Loucy (cell line): ENCODE measurements around the gene OSCAR.
"Not testable (repeated sequence)": the region's sequence is repeated elsewhere in the genome, so short reads cannot be mapped to it uniquely, and the experiment has no call there.

Source experiments
- H2AFZ ChIP-seq: fragments of 200-600 bp; sonication (generic); 2 replicates; pipeline ENCODE4 v1.6.0; 2016; ENCODE audit warnings: antibody characterized with exemption, mild to moderate bottlenecking, low read length, moderate library complexity
- H3F3A ChIP-seq: fragments of 200-600 bp; 2 replicates; pipeline ENCODE4 v1.6.0; 2016; ENCODE audit warnings: antibody characterized with exemption, low read depth, mild to moderate bottlenecking
- H3K27me3 ChIP-seq: fragments of 200-600 bp; sonication (generic); 2 replicates; pipeline ENCODE4 v1.6.1; 2014; ENCODE audit warnings: low read length, mild to moderate bottlenecking; ENCODE audit not compliant: insufficient read depth, poor library complexity, severe bottlenecking
- H3K36me3 ChIP-seq: fragments of 200-600 bp; sonication (generic); 2 replicates; pipeline ENCODE4 v1.6.1; 2016; ENCODE audit warnings: low read length; ENCODE audit not compliant: insufficient read depth
- H3K4me1 ChIP-seq: fragments of 200-600 bp; sonication (generic); 2 replicates; pipeline ENCODE4 v1.5.1; 2014; ENCODE audit warnings: low read length, mild to moderate bottlenecking; ENCODE audit not compliant: insufficient read depth, poor library complexity, severe bottlenecking
- H3K4me2 ChIP-seq: fragments of 200-600 bp; sonication (generic); 2 replicates; pipeline ENCODE4 v1.6.0; 2014; ENCODE audit warnings: antibody characterized with exemption, low read length, low read depth, mild to moderate bottlenecking; ENCODE audit not compliant: poor library complexity, severe bottlenecking
- H3K4me3 ChIP-seq: fragments of 200-600 bp; sonication (generic); 2 replicates; pipeline ENCODE4 v1.5.1; 2014; ENCODE audit warnings: low read length, mild to moderate bottlenecking, mixed read lengths; ENCODE audit not compliant: poor library complexity, severe bottlenecking
- H3K79me2 ChIP-seq: fragments of 200-600 bp; sonication (generic); 2 replicates; pipeline ENCODE4 v1.6.1; 2014; ENCODE audit warnings: low read length; ENCODE audit not compliant: insufficient read depth
- H3K9ac ChIP-seq: fragments of 200-600 bp; sonication (generic); 2 replicates; pipeline ENCODE4 v1.6.0; 2014; ENCODE audit warnings: mild to moderate bottlenecking, low read depth, low read length, moderate library complexity; ENCODE audit not compliant: poor library complexity, severe bottlenecking
- H3K9me2 ChIP-seq: fragments of 200-600 bp; sonication (generic); replicated peaks from 2 replicates; pipeline ENCODE4 v1.6.1; 2016; ENCODE audit warnings: low read depth, low read length, mixed read lengths
- H3K9me3 ChIP-seq: fragments of 200-600 bp; sonication (generic); 2 replicates; pipeline ENCODE4 v1.6.1; 2014; ENCODE audit warnings: mild to moderate bottlenecking, antibody characterized with exemption, low read length, low read depth; ENCODE audit not compliant: insufficient read depth
- H4K20me1 ChIP-seq: fragments of 200-600 bp; sonication (generic); 2 replicates; pipeline ENCODE4 v1.6.0; 2014; ENCODE audit warnings: antibody characterized with exemption, low read length, mild to moderate bottlenecking; ENCODE audit not compliant: insufficient read depth, poor library complexity, severe bottlenecking
- EZH2phosphoT487 ChIP-seq: fragments of 200-600 bp; IDR thresholded peaks from 2 replicates; pipeline ENCODE4 v1.6.1; 2018; ENCODE audit warnings: antibody characterized with exemption, mild to moderate bottlenecking, moderate library complexity, borderline replicate concordance
- TF ChIP-seq, protein P1 (sequence below): fragments of 200-600 bp; sonication (generic); conservative IDR thresholded peaks from 2 replicates; pipeline ENCODE4 v1.5.1; 2014; ENCODE audit warnings: mild to moderate bottlenecking, antibody characterized with exemption, low read length

Gene OSCAR

DNA sequence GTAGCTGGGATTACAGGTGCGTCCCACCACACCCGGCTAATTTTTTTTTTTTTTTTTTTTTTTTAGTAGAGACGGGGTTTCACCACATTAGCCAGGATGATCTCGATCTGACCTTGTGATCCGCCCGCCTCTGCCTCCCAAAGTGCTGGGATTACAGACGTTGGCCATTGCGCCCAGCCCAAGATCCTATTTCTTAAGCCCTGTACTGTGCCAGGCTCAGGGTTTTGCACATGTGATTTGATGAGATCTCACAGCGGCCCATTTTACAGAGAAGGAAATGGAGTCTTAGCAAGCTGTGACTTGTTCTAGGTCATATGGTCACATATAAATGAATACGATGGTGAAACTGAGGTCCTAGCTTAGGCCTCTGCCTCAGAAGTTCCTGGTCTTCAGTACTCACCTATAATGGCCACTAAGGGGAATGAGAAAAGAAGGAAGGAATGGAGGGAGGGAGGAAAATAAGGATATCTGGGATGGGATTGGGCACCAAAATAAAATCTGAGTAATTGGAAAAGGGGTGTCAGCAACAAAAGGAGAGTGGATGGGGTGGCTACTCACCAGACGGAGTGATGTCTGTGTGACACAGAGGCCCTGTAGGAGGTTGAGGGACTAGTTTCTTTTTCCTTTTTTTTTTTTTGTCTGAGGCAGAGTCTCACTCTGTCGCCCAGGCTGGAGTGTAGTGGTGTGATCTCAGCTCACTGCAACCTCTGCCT, 1.3 kb downstream of the OSCAR start:
- H3K79me2 ChIP-seq: peaks cover 16% of the 10 kb centered on the region
- H3K9me2 ChIP-seq: no peaks in the 10 kb centered on the region
- no peaks in the 10 kb centered on the region for H3K36me3 ChIP-seq
- H3K4me3 ChIP-seq: no peak overlapping the region
- TF ChIP-seq, protein P1, sequence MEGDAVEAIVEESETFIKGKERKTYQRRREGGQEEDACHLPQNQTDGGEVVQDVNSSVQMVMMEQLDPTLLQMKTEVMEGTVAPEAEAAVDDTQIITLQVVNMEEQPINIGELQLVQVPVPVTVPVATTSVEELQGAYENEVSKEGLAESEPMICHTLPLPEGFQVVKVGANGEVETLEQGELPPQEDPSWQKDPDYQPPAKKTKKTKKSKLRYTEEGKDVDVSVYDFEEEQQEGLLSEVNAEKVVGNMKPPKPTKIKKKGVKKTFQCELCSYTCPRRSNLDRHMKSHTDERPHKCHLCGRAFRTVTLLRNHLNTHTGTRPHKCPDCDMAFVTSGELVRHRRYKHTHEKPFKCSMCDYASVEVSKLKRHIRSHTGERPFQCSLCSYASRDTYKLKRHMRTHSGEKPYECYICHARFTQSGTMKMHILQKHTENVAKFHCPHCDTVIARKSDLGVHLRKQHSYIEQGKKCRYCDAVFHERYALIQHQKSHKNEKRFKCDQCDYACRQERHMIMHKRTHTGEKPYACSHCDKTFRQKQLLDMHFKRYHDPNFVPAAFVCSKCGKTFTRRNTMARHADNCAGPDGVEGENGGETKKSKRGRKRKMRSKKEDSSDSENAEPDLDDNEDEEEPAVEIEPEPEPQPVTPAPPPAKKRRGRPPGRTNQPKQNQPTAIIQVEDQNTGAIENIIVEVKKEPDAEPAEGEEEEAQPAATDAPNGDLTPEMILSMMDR: no peak
- no peak for TF ChIP-seq EZH2phosphoT487
- no peak overlapping the region for H2AFZ ChIP-seq
- H3K9ac ChIP-seq: no peak overlapping the region
- H4K20me1 ChIP-seq: no peaks in the 10 kb centered on the region
- no peaks in the 10 kb centered on the region for H3K27me3 ChIP-seq
- H3K9me3 ChIP-seq: no peaks in the 10 kb centered on the region
- peaks cover 8% of the 10 kb centered on the region for H3K4me1 ChIP-seq
- H3K4me2 ChIP-seq: no peak overlapping the region
- H3F3A ChIP-seq: no peaks in the 10 kb centered on the region

DNA sequence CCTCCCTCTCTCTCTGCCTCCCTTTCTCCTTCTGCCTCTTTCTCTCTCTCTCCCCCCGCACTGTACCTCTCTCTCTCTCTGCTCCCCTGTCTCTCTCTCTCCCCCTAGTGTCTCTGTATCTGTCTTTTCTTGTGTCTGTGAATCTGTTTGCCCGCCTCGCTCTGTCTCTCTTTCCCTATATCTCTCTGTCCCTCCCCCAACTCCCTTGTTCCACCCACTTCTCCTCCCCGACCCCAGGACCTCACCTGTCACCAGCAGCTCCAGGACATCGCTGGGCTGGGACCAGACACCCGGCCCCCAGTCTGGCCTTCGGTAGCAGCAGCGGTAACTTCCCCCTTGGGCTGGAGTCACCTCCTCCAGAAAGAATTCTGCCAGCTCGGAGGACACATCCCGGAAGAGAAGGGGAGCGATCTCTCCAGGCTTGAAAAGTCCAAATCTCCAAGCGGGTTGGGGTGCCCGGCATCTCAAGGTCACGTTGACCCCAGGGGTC, 3.9 kb downstream of the OSCAR start:
- no peaks in the 10 kb centered on the region for H4K20me1 ChIP-seq
- H3K36me3 ChIP-seq: no peaks in the 10 kb centered on the region
- no peaks in the 10 kb centered on the region for H3K9me3 ChIP-seq
- H3K4me2 ChIP-seq: peak overlapping the region; percentile 70
- H3K79me2 ChIP-seq: no peaks in the 10 kb centered on the region
- H3K4me3 ChIP-seq: no peak overlapping the region
- TF ChIP-seq, protein P1: peak; percentile 27; the same call in 1 of the 2 replicates
- no peak for TF ChIP-seq EZH2phosphoT487
- no peaks in the 10 kb centered on the region for H3K4me1 ChIP-seq
- H2AFZ ChIP-seq: peak overlapping the region; percentile 91
- H3K9ac ChIP-seq: no peak overlapping the region
- no peaks in the 10 kb centered on the region for H3K9me2 ChIP-seq
- H3F3A ChIP-seq: no peaks in the 10 kb centered on the region
- H3K27me3 ChIP-seq: no peaks in the 10 kb centered on the region

DNA sequence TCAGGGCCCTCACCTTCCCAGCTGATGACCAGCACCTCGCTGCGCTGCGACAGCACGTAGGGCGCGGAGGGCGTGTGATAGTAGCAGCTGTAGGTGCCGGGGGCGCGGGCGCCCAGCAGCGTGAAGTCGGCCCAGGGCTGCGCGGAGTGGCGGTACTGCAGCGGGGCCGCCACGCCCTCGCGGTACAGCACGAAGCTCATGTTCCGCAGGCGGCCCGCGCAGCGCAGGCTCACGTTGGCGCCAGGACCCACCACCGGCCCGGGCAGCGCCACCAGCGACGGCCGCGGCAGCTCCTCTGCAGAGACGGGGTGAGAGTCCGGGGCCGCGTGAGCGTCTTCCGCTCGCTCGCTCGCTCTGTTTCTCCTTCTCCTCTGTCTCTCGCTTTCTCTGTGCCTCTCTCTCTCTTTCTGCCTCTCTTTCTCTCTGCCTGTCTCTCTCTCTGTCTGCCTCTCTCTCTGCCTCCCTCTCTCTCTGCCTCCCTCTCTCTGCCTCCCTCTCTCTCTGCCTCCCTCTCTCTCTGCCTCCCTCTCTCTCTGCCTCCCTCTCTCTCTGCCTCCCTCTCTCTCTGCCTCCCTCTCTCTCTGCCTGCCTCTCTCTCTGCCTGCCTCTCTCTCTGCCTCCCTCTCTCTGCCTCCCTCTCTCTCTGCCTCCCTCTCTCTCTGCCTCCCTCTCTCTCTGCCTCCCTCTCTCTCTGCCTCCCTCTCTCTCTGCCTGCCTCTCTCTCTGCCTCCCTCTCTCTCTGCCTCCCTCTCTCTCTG, 4.6 kb downstream of the OSCAR start:
- peak overlapping the region; percentile 60 for H3K4me3 ChIP-seq
- H3K27me3 ChIP-seq, H3K79me2 ChIP-seq, H3F3A ChIP-seq, H3K36me3 ChIP-seq, H3K9me2 ChIP-seq, H4K20me1 ChIP-seq, H3K4me1 ChIP-seq, H3K9me3 ChIP-seq: not testable (repeated sequence)
- peak overlapping the region; percentile 42 for H3K9ac ChIP-seq
- peak overlapping the region; percentile 70 for H3K4me2 ChIP-seq
- H2AFZ ChIP-seq: peak overlapping the region; percentile 91
